Ovary (tissue), 3 donors: Measurements from ENCODE around the gene CTCFL.

ENCODE experiments used
- CTCF ChIP-seq, 3 donors: fragments of 450-650 bp in 2 of 3; fragments of 200-600 bp in 1 of 3; IDR thresholded peaks; one replicate each; pipeline versions ENCODE4 v1.5.1 to v1.8.0; 2016 to 2022; ENCODE audit warnings: antibody characterized with exemption in 3 of 3, mild to moderate bottlenecking in 1 of 3
- EP300 ChIP-seq: sonication (generic); formaldehyde crosslinking; IDR thresholded peaks from one replicate; pipeline ENCODE4 v1.6.1; 2017; ENCODE audit warnings: antibody characterized with exemption
- POLR2A ChIP-seq: fragments of 450-650 bp; IDR thresholded peaks from one replicate; pipeline ENCODE4 v1.6.1; 2017; ENCODE audit warnings: antibody characterized with exemption, mild to moderate bottlenecking, moderate library complexity
- donor health status: DM: no; HTN: no; CAD: no.

GRCh38 chr20:57508381-57508780 lies 16.6 kb downstream of the CTCFL start:
- TF ChIP-seq CTCF (IDR thresholded peaks at IDR 0.05) = no peak
- TF ChIP-seq EP300 = no peak
- TF ChIP-seq POLR2A = no peak
